ENCODE results near the gene SPINK8.

SPINK8 gene

GRCh38 chr3:48318713-48319468 lies 14.6 kb downstream of the SPINK8 start:
- TF ChIP-seq FOXP2 (optimal IDR thresholded peaks at IDR 0.05; ENCODE audit: borderline replicate concordance, extremely low read depth, extremely low read length, insufficient read depth) (no peak), POLR2AphosphoS5 (IDR thresholded peaks at IDR 0.05; ENCODE audit: low read depth, low read length) (no peak), SIN3A (IDR thresholded peaks at IDR 0.05; ENCODE audit: borderline replicate concordance, insufficient read depth, low read length) (no peak)

DNA sequence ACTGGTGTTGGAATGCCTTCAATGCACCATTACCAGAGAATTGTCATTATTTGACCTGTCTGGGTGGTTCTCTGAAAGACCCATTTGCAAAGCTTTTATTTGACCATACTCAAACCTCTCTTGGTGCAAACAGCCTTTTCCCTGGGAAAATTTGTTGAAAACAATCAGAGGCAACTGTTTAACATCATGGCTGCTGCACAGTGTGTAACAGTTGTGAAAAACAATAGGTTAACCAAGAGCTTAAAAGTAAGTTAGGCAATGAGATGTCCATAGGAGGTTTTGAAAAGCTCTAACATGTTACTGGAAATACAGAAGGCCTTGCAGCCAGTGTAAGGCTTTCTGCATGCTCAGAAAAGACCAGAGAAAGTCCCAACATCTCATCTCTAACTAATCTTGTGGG lies 18.9 kb downstream of the SPINK8 start:
- TF ChIP-seq TAF1 (IDR thresholded peaks at IDR 0.05; ENCODE audit: borderline replicate concordance, insufficient read depth, low read length) (no peak), SIN3A (IDR thresholded peaks at IDR 0.05; ENCODE audit: borderline replicate concordance, insufficient read depth, low read length) (no peak), FOXP2 (optimal IDR thresholded peaks at IDR 0.05; ENCODE audit: borderline replicate concordance, extremely low read depth, extremely low read length, insufficient read depth) (no peak), REST (IDR thresholded peaks at IDR 0.05; ENCODE audit: insufficient read depth in 1 of 2, low read depth in 2 of 2, low read length in 2 of 2) (no peak), POLR2AphosphoS5 (IDR thresholded peaks at IDR 0.05; ENCODE audit: low read depth, low read length) (no peak)

GRCh38 chr3:48306860-48307530 lies 26.5 kb downstream of the SPINK8 start:
- no peak for TF ChIP-seq FOXP2 (optimal IDR thresholded peaks at IDR 0.05; ENCODE audit: borderline replicate concordance, extremely low read depth, extremely low read length, insufficient read depth)
- TF ChIP-seq POLR2AphosphoS5 (IDR thresholded peaks at IDR 0.05; ENCODE audit: low read depth, low read length) = no peak
- TF ChIP-seq SIN3A (IDR thresholded peaks at IDR 0.05; ENCODE audit: borderline replicate concordance, insufficient read depth, low read length) = no peak
- TF ChIP-seq TAF1 (IDR thresholded peaks at IDR 0.05; ENCODE audit: borderline replicate concordance, insufficient read depth, low read length) = no peak
- TF ChIP-seq REST (IDR thresholded peaks at IDR 0.05; ENCODE audit: insufficient read depth in 1 of 2, low read depth in 2 of 2, low read length in 2 of 2) = no peak

DNA sequence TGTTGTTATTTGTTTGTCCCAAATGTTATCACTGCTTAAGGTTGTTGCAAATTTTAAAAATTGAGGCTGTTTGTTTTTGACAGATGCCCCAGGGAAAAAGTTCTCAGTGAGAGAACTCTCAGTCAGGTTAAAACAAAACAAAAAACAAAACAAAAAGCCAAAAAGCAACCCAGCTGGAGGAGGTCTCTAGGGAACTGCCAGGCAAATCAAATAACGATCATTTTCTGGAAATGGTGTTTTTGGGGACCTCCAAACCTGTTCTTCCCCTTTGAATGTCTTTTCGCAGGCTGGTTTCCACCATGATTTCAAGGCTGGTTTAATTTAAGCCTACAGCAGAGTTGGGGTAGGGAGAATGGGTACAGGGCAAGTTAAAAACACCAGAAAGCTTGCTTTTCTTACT lies 27.2 kb downstream of the SPINK8 start:
- TF ChIP-seq POLR2AphosphoS5 (IDR thresholded peaks at IDR 0.05; ENCODE audit: low read depth, low read length) (no peak), SIN3A (IDR thresholded peaks at IDR 0.05; ENCODE audit: borderline replicate concordance, insufficient read depth, low read length) (no peak), FOXP2 (optimal IDR thresholded peaks at IDR 0.05; ENCODE audit: borderline replicate concordance, extremely low read depth, extremely low read length, insufficient read depth) (no peak), TAF1 (IDR thresholded peaks at IDR 0.05; ENCODE audit: borderline replicate concordance, insufficient read depth, low read length) (no peak), REST (IDR thresholded peaks at IDR 0.05; ENCODE audit: insufficient read depth in 1 of 2, low read depth in 2 of 2, low read length in 2 of 2) (no peak)

- no peak for TF ChIP-seq FOXP2 (optimal IDR thresholded peaks at IDR 0.05; ENCODE audit: borderline replicate concordance, extremely low read depth, extremely low read length, insufficient read depth)
- TF ChIP-seq SIN3A (IDR thresholded peaks at IDR 0.05; ENCODE audit: borderline replicate concordance, insufficient read depth, low read length) = no peak
- TF ChIP-seq TAF1 (IDR thresholded peaks at IDR 0.05; ENCODE audit: borderline replicate concordance, insufficient read depth, low read length) = no peak
- TF ChIP-seq POLR2AphosphoS5 (IDR thresholded peaks at IDR 0.05; ENCODE audit: low read depth, low read length) = no peak
- no peak for TF ChIP-seq REST (IDR thresholded peaks at IDR 0.05; ENCODE audit: insufficient read depth in 1 of 2, low read depth in 2 of 2, low read length in 2 of 2)
Measured at GRCh38 chr3:48305396-48305795, 28.1 kb downstream of the SPINK8 start.

Data from PFSK-1 (cell line).